ENCODE data around the gene UGT1A4.
"Not testable (repeated sequence)": the region's sequence is repeated elsewhere in the genome, so short reads cannot be mapped to it uniquely, and the experiment has no call there.

DNA sequence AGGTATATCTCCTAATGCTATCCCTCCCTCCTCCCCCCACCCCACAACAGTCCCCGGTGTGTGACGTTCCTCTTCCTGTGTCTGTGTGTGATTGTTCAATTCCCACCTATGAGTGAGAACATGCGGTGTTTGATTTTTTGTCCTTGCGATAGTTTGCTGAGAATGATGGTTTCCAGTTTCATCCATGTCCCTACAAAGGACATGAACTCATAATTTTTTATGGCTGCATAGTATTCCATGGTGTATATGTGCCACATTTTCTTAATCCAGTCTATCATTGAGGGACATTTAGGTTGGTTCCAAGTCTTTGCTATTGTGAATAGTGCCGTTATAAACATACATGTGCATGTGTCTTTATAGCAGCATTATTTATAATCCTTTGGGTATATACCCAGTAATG is 17.7 kb upstream of the UGT1A4 start:
- TF ChIP-seq, protein P1, sequence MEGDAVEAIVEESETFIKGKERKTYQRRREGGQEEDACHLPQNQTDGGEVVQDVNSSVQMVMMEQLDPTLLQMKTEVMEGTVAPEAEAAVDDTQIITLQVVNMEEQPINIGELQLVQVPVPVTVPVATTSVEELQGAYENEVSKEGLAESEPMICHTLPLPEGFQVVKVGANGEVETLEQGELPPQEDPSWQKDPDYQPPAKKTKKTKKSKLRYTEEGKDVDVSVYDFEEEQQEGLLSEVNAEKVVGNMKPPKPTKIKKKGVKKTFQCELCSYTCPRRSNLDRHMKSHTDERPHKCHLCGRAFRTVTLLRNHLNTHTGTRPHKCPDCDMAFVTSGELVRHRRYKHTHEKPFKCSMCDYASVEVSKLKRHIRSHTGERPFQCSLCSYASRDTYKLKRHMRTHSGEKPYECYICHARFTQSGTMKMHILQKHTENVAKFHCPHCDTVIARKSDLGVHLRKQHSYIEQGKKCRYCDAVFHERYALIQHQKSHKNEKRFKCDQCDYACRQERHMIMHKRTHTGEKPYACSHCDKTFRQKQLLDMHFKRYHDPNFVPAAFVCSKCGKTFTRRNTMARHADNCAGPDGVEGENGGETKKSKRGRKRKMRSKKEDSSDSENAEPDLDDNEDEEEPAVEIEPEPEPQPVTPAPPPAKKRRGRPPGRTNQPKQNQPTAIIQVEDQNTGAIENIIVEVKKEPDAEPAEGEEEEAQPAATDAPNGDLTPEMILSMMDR (IDR thresholded peaks at IDR 0.05): not testable (repeated sequence)
- not testable (repeated sequence) for TF ChIP-seq POLR2A (IDR thresholded peaks at IDR 0.05)

All from Peyer's patch (tissue), 4 donors.